IMR-90 (cell line): Measurements from ENCODE around the gene IKBKE. TPM values are rescaled to one million over a fixed set of nuclear protein-coding genes. Genes with fewer than 3 reads are reported as not detected.

Source experiments
- ATAC-seq: fragments of 200-7000 bp; cut with Tn5 transposase; 2 replicates; pipeline ENCODE4 v1.9.1; 2020; ENCODE audit warnings: low read depth, mild to moderate bottlenecking, moderate library complexity
- BruUV-seq: library from RNA; stranded (reverse); fragments of 400-500 nt; replicated peaks from 2 replicates; lab custom pipeline; 2021; lab: Mats Ljungman, UMichigan
- CTCF ChIA-PET: fragments of 300-600 bp; formaldehyde crosslinking; extraction: SDS; loops from one replicate; lab custom pipeline; 2021; ENCODE audit warnings: antibody characterized with exemption; lab: Yijun Ruan, JAX
- POLR2A ChIA-PET: fragments of 300-600 bp; sonication (Branson Sonifier 250); formaldehyde crosslinking; loops from one replicate; lab custom pipeline; 2022; ENCODE audit warnings: antibody characterized with exemption; ENCODE audit not compliant: unreplicated experiment; lab: Charles Lee
- DNase-seq: peaks from one replicate; pipeline ENCODE4 v3.0.0; 2013
- H2AFZ ChIP-seq: replicated peaks from 2 replicates; pipeline ENCODE3; 2013; ENCODE audit warnings: low read length, mild to moderate bottlenecking; ENCODE audit not compliant: poor library complexity
- H2AK5ac ChIP-seq: 2 replicates; pipeline ENCODE4 v1.6.1; 2013; ENCODE audit warnings: low read depth, low read length, inconsistent platforms
- H2AK9ac ChIP-seq: replicated peaks from 2 replicates; pipeline ENCODE3; 2013; ENCODE audit warnings: mild to moderate bottlenecking, low read depth, low read length, moderate library complexity; ENCODE audit not compliant: poor library complexity
- H2BK120ac ChIP-seq: 2 replicates; pipeline ENCODE4 v1.6.1; 2013; ENCODE audit warnings: low read depth, low read length, inconsistent platforms
- H2BK15ac ChIP-seq: 3 replicates; pipeline ENCODE4 v1.6.1; 2013; ENCODE audit warnings: low read depth, low read length, inconsistent platforms
- H2BK20ac ChIP-seq: 2 replicates; pipeline ENCODE4 v1.6.1; 2013; ENCODE audit warnings: low read depth, mild to moderate bottlenecking, inconsistent platforms, low read length, moderate library complexity
- H2BK5ac ChIP-seq: 2 replicates; pipeline ENCODE4 v1.6.1; 2013; ENCODE audit warnings: mild to moderate bottlenecking, low read depth, low read length, inconsistent platforms; ENCODE audit not compliant: poor library complexity, severe bottlenecking
- H3K14ac ChIP-seq: replicated peaks from 2 replicates; pipeline ENCODE4 v1.6.1; 2013; ENCODE audit warnings: low read depth, low read length, inconsistent platforms
- H3K18ac ChIP-seq: 2 replicates; pipeline ENCODE4 v1.6.1; 2013; ENCODE audit warnings: low read depth, low read length, control low read depth
- H3K23ac ChIP-seq: 2 replicates; pipeline ENCODE4 v1.6.1; 2013; ENCODE audit warnings: low read depth, low read length, inconsistent platforms
- H3K27ac ChIP-seq: 2 replicates; pipeline ENCODE4 v1.5.1; 2013; ENCODE audit warnings: mild to moderate bottlenecking, control low read depth, low read length; ENCODE audit not compliant: insufficient read depth
- H3K27me3 ChIP-seq: 2 replicates; pipeline ENCODE4 v1.6.1; 2013; ENCODE audit warnings: low read length; ENCODE audit not compliant: control insufficient read depth, insufficient read depth
- H3K36me3 ChIP-seq: 2 replicates; pipeline ENCODE4 v1.6.1; 2013; ENCODE audit warnings: low read length, mixed read lengths; ENCODE audit not compliant: control insufficient read depth, insufficient read depth
- H3K4ac ChIP-seq: 2 replicates; pipeline ENCODE4 v1.6.1; 2013; ENCODE audit warnings: low read depth, low read length, inconsistent platforms
- H3K4me1 ChIP-seq: 2 replicates; pipeline ENCODE4 v1.6.1; 2013; ENCODE audit warnings: low read length, mixed read lengths; ENCODE audit not compliant: control insufficient read depth, insufficient read depth
- H3K4me2 ChIP-seq: 2 replicates; pipeline ENCODE4 v1.6.1; 2013; ENCODE audit warnings: low read depth, mild to moderate bottlenecking, control low read depth, low read length, moderate library complexity
- H3K4me3 ChIP-seq: 2 replicates; pipeline ENCODE4 v1.5.1; 2013; ENCODE audit warnings: low read depth, mild to moderate bottlenecking, control low read depth, low read length, moderate library complexity; ENCODE audit not compliant: insufficient read depth
- H3K56ac ChIP-seq: 2 replicates; pipeline ENCODE4 v1.6.1; 2013; ENCODE audit warnings: low read length, inconsistent platforms; ENCODE audit not compliant: insufficient read depth; ENCODE audit errors: extremely low read depth
- H3K79me1 ChIP-seq, 2 experiments: 2 replicates each; pipeline ENCODE4 v1.6.1; 2013; ENCODE audit warnings: low read length in 2 of 2, inconsistent platforms in 1 of 2, low read depth in 1 of 2
- H3K9ac ChIP-seq: 2 replicates; pipeline ENCODE4 v1.6.1; 2013; ENCODE audit warnings: low read depth, low read length, control low read depth
- H3K9me1 ChIP-seq: 2 replicates; pipeline ENCODE4 v1.6.1; 2013; ENCODE audit warnings: low read length, inconsistent platforms; ENCODE audit not compliant: insufficient read depth
- H3K9me3 ChIP-seq: 2 replicates; pipeline ENCODE4 v1.6.1; 2013; ENCODE audit warnings: low read length; ENCODE audit not compliant: control insufficient read depth, insufficient read depth
- H4K20me1 ChIP-seq: 2 replicates; pipeline ENCODE4 v1.6.1; 2013; ENCODE audit warnings: low read length, inconsistent platforms; ENCODE audit not compliant: insufficient read depth
- H4K5ac ChIP-seq: 2 replicates; pipeline ENCODE4 v1.6.1; 2013; ENCODE audit warnings: mild to moderate bottlenecking, low read depth, low read length, control low read depth
- H4K8ac ChIP-seq, 2 experiments: 2 replicates each; pipeline ENCODE4 v1.6.1; 2013; ENCODE audit warnings: low read depth in 2 of 2, low read length in 2 of 2, control low read depth in 1 of 2, inconsistent platforms in 1 of 2
- H4K91ac ChIP-seq: 2 replicates; pipeline ENCODE4 v1.6.1; 2013; ENCODE audit warnings: low read depth, low read length, inconsistent platforms; ENCODE audit not compliant: insufficient read depth
- BHLHE40 ChIP-seq: fragments of 150-350 bp; IDR thresholded peaks from 2 replicates; pipeline ENCODE4 v1.6.1; 2016; ENCODE audit warnings: mild to moderate bottlenecking, low read depth, low read length
- CHD1 ChIP-seq: IDR thresholded peaks from 2 replicates; pipeline ENCODE4 v1.6.1; 2012; ENCODE audit warnings: low read depth, low read length, improper control_type of control experiment
- ELK1 ChIP-seq: fragments of 150-350 bp; IDR thresholded peaks from 2 replicates; pipeline ENCODE4 v1.6.1; 2016; ENCODE audit warnings: low read depth, mild to moderate bottlenecking, low read length, moderate library complexity, borderline replicate concordance
- FOS ChIP-seq: fragments of 150-350 bp; IDR thresholded peaks from 2 replicates; pipeline ENCODE4 v1.6.1; 2016; ENCODE audit warnings: low read depth, low read length
- MAFK ChIP-seq: IDR thresholded peaks from 2 replicates; pipeline ENCODE4 v1.6.1; 2012; ENCODE audit warnings: low read depth, low read length, improper control_type of control experiment
- MAZ ChIP-seq: IDR thresholded peaks from 2 replicates; pipeline ENCODE4 v1.6.1; 2012; ENCODE audit warnings: low read depth, mild to moderate bottlenecking, low read length, improper control_type of control experiment, moderate library complexity, borderline replicate concordance
- MXI1 ChIP-seq: IDR thresholded peaks from 2 replicates; pipeline ENCODE4 v1.6.1; 2012; ENCODE audit warnings: low read depth, mild to moderate bottlenecking, low read length, moderate library complexity, borderline replicate concordance
- NFE2L2 ChIP-seq: fragments of 150-350 bp; IDR thresholded peaks from 2 replicates; pipeline ENCODE4 v1.6.1; 2016; ENCODE audit warnings: low read depth, mild to moderate bottlenecking, low read length
- POLR2A ChIP-seq: IDR thresholded peaks from 2 replicates; pipeline ENCODE4 v1.6.1; 2012; ENCODE audit warnings: mild to moderate bottlenecking, low read depth, low read length
- RAD21 ChIP-seq: IDR thresholded peaks from 2 replicates; pipeline ENCODE4 v1.6.1; 2012; ENCODE audit warnings: low read length, improper control_type of control experiment
- RCOR1 ChIP-seq: IDR thresholded peaks from 2 replicates; pipeline ENCODE4 v1.6.1; 2012; ENCODE audit warnings: mild to moderate bottlenecking, low read length, improper control_type of control experiment; ENCODE audit not compliant: insufficient replicate concordance
- RFX5 ChIP-seq: IDR thresholded peaks from 2 replicates; pipeline ENCODE4 v1.8.0; 2012; ENCODE audit warnings: low read depth, mild to moderate bottlenecking, low read length, moderate library complexity
- SMC3 ChIP-seq: fragments of 150-350 bp; IDR thresholded peaks from 2 replicates; pipeline ENCODE4 v1.6.1; 2016; ENCODE audit warnings: low read depth, mild to moderate bottlenecking, antibody characterized with exemption, low read length, moderate library complexity
- USF2 ChIP-seq: fragments of 150-350 bp; IDR thresholded peaks from 2 replicates; pipeline ENCODE4 v1.6.1; 2017; ENCODE audit warnings: mild to moderate bottlenecking, antibody characterized with exemption, low read length, low read depth
- WGBS, 2 experiments: methylation state at CpG; one replicate each; pipeline versions ENCODE4 v1.1.5 to v1.1.7; 2013; ENCODE audit warnings: missing lambda C conversion rate in 2 of 2; ENCODE audit not compliant: insufficient read length in 1 of 2; ENCODE audit errors: extremely low coverage in 2 of 2; 5-methylcytosine and 5-hydroxymethylcytosine counted together
- dilution Hi-C: fragments of 300-500 bp; cut with HindIII; formaldehyde crosslinking; loops from one replicate; pipeline ENCODE4 v1.14.3; 2018; ENCODE audit warnings: low sequenced_read_pairs; ENCODE audit not compliant: unreplicated experiment
- in situ Hi-C: fragments of 300-500 bp; cut with MboI; formaldehyde crosslinking; loops from 3 replicates; pipeline ENCODE4 v1.14.3; 2019; ENCODE audit warnings: low sequenced_read_pairs, inconsistent platforms, mixed read lengths
- intact Hi-C: fragments of 100-400 bp; cut with micrococcal nuclease; formaldehyde crosslinking; loops from 2 replicates; pipeline ENCODE4 v1.10.0; 2022
- polyA plus RNA-seq, 3 experiments: library from polyadenylated mRNA; depleted of rRNA; stranded (reverse); fragments of >200 nt; gene quantifications; 2 replicates each; pipeline ENCODE4 v1.2.3, GENCODE V29; 2012; ENCODE audit warnings: low replicate concordance in 1 of 3
- total RNA-seq: library from RNA; depleted of rRNA; stranded (reverse); fragments of >200 nt; gene quantifications from 2 replicates; pipeline ENCODE4 v1.2.3, GENCODE V29; 2012

The IKBKE gene
- total and polyA plus RNA-seq, 2 of the 4 experiments (the other 2 are of a cell fraction): 20.3 to 24.0 TPM

GRCh38 chr1:206495011-206495461 is 24.8 kb downstream of the IKBKE start:
- ATAC-seq (no peak), DNase-seq (no peak)
- intact Hi-C loops (no loop called here), dilution Hi-C loops (no loop called here), in situ Hi-C loops (no loop called here)
- no peak overlapping the region for H3K27ac ChIP-seq
- no peak overlapping the region for H2BK15ac ChIP-seq
- no peak overlapping the region for H3K14ac ChIP-seq
- no peak overlapping the region for H4K8ac ChIP-seq
- no peak overlapping the region for H4K91ac ChIP-seq
- no peak overlapping the region for H3K18ac ChIP-seq
- peak overlapping the region; percentile 55 for H2AK9ac ChIP-seq
- H2BK120ac ChIP-seq: no peak overlapping the region
- H3K79me1 ChIP-seq: no peaks in the 10 kb centered on the region
- H2BK20ac ChIP-seq: no peak overlapping the region
- no peak overlapping the region for H3K23ac ChIP-seq
- H3K36me3 ChIP-seq: peaks cover 39% of the 10 kb centered on the region
- WGBS, 2 experiments: 60% methylated on average over 1 of the region's 6 CpGs; no CpG with 5 or more reads in 1 of the 2 experiments
- peaks cover 12% of the 10 kb centered on the region; the same call in 1 of the 2 replicates for H3K9me1 ChIP-seq
- no peak overlapping the region for H3K9ac ChIP-seq
- H3K4ac ChIP-seq: no peak overlapping the region
- H2BK5ac ChIP-seq: no peak overlapping the region
- TF ChIP-seq RAD21 (no peak), FOS (no peak), ELK1 (no peak), SMC3 (no peak), CHD1 (no peak), MAFK (no peak), MXI1 (no peak), NFE2L2 (no peak), USF2 (no peak), RCOR1 (no peak), MAZ (no peak), RFX5 (no peak), POLR2A (no peak), BHLHE40 (no peak)
- ChIA-PET POLR2A (no interaction called here), CTCF (interaction anchor here (0.7 to 1.0 kb wide), 2 partner anchors 9 to 89 kb away, joined by 3 read pairs; no protein-coding TSS in a partner anchor)
- H3K4me1 ChIP-seq: peaks cover 4% of the 10 kb centered on the region
- H3K56ac ChIP-seq: no peak overlapping the region
- H3K4me3 ChIP-seq: no peak overlapping the region
- no peak overlapping the region for H2AK5ac ChIP-seq
- H3K9me3 ChIP-seq: no peaks in the 10 kb centered on the region
- H2AFZ ChIP-seq: no peak overlapping the region
- H4K5ac ChIP-seq: no peak overlapping the region
- H3K27me3 ChIP-seq: no peaks in the 10 kb centered on the region
- no peaks in the 10 kb centered on the region; the same call in 1 of the 2 replicates for H4K20me1 ChIP-seq
- no peak overlapping the region for H3K4me2 ChIP-seq
- no TSS peak for BruUV-seq
